Neural cell (in vitro differentiated cells): Measurements from ENCODE around the gene GSK3A. TPM values are rescaled to one million over a fixed set of nuclear protein-coding genes. Genes with fewer than 3 reads are reported as not detected.

Experiments used
- H2AFZ ChIP-seq: fragments of 200-600, 300-800 bp; sonication (generic), shearing (Covaris generic); 2 replicates; pipeline ENCODE4 v1.6.0; 2014; ENCODE audit warnings: low read depth, mild to moderate bottlenecking, antibody characterized with exemption, low read length, moderate library complexity
- H3F3A ChIP-seq: fragments of 200-600 bp; shearing (Covaris generic); 2 replicates; pipeline ENCODE4 v1.6.1; 2016; ENCODE audit warnings: mild to moderate bottlenecking, moderate library complexity, mixed read lengths, antibody characterized with exemption, low read length; ENCODE audit not compliant: insufficient read depth, poor library complexity, severe bottlenecking
- H3K27ac ChIP-seq: fragments of 200-600, 300-800 bp; sonication (generic), shearing (Covaris generic); 2 replicates; pipeline ENCODE4 v1.5.1; 2014; ENCODE audit warnings: mild to moderate bottlenecking, low read length, moderate library complexity
- H3K27me3 ChIP-seq: fragments of 300-800, 200-600 bp; sonication (generic), shearing (Covaris generic); 2 replicates; pipeline ENCODE4 v1.6.0; 2014; ENCODE audit warnings: mild to moderate bottlenecking, low read depth, low read length, moderate library complexity; ENCODE audit not compliant: insufficient read depth
- H3K36me3 ChIP-seq: fragments of 300-800, 200-600 bp; sonication (generic), shearing (Covaris generic); 2 replicates; pipeline ENCODE4 v1.5.1; 2014; ENCODE audit warnings: mild to moderate bottlenecking, antibody characterized with exemption, low read length, moderate library complexity; ENCODE audit not compliant: insufficient read depth
- H3K4me2 ChIP-seq: fragments of 300-800, 200-600 bp; sonication (generic), shearing (Covaris generic); 2 replicates; pipeline ENCODE4 v1.6.0; 2014; ENCODE audit warnings: mild to moderate bottlenecking, low read length
- H3K4me3 ChIP-seq: fragments of 300-800, 200-600 bp; sonication (generic), shearing (Covaris generic); 2 replicates; pipeline ENCODE4 v1.5.1; 2014; ENCODE audit warnings: mild to moderate bottlenecking, low read length, moderate library complexity
- H3K79me2 ChIP-seq: fragments of 200-600 bp; shearing (Covaris generic); replicated peaks from 2 replicates; pipeline ENCODE4 v1.6.0; 2014; ENCODE audit warnings: mild to moderate bottlenecking, low read length, moderate library complexity; ENCODE audit not compliant: insufficient read depth
- H3K9ac ChIP-seq: fragments of 300-800, 200-600 bp; sonication (generic), shearing (Covaris generic); 2 replicates; pipeline ENCODE4 v1.6.1; 2016; ENCODE audit warnings: mild to moderate bottlenecking, low read length, mixed read lengths
- H3K9me2 ChIP-seq: fragments of 200-600 bp; shearing (Covaris generic); 2 replicates; pipeline ENCODE4 v1.6.1; 2016; ENCODE audit warnings: mild to moderate bottlenecking, low read length, mixed read lengths; ENCODE audit not compliant: insufficient read depth
- H3K9me3 ChIP-seq: fragments of 200-600, 300-800 bp; sonication (generic), shearing (Covaris generic); 2 replicates; pipeline ENCODE4 v1.6.1; 2016; ENCODE audit warnings: mild to moderate bottlenecking, mixed run types, low read length, moderate library complexity, mixed read lengths
- H4K20me1 ChIP-seq: fragments of 200-600 bp; shearing (Covaris generic); 2 replicates; pipeline ENCODE4 v1.6.1; 2016; ENCODE audit warnings: mild to moderate bottlenecking, mixed run types; ENCODE audit not compliant: insufficient read depth
- EP300 ChIP-seq: fragments of 450-650 bp; conservative IDR thresholded peaks from 2 replicates; pipeline ENCODE4 v1.6.1; 2014; ENCODE audit warnings: antibody characterized with exemption, mild to moderate bottlenecking, moderate library complexity; ENCODE audit not compliant: poor library complexity, severe bottlenecking
- EZH2 ChIP-seq: fragments of 200-600, 300-800 bp; shearing (Covaris generic), sonication (generic); IDR thresholded peaks from 2 replicates; pipeline ENCODE4 v1.6.1; 2014; ENCODE audit warnings: antibody characterized with exemption, low read length, borderline replicate concordance, mild to moderate bottlenecking; ENCODE audit not compliant: insufficient read depth, poor library complexity, severe bottlenecking
- MXI1 ChIP-seq: fragments of 450-650 bp; conservative IDR thresholded peaks from 2 replicates; pipeline ENCODE4 v1.6.1; 2014; ENCODE audit warnings: antibody characterized with exemption, mild to moderate bottlenecking; ENCODE audit not compliant: poor library complexity, severe bottlenecking
- POLR2AphosphoS5 ChIP-seq: IDR thresholded peaks from 2 replicates; pipeline ENCODE4 v1.6.1; 2012
- RAD21 ChIP-seq: fragments of 450-650 bp; conservative IDR thresholded peaks from 2 replicates; pipeline ENCODE4 v1.6.1; 2014; ENCODE audit warnings: antibody characterized with exemption, mild to moderate bottlenecking, moderate library complexity
- REST ChIP-seq: IDR thresholded peaks from 2 replicates; pipeline ENCODE4 v1.6.1; 2012; ENCODE audit warnings: borderline replicate concordance
- SMC3 ChIP-seq: fragments of 450-650 bp; conservative IDR thresholded peaks from 2 replicates; pipeline ENCODE4 v1.6.1; 2014; ENCODE audit warnings: antibody characterized with exemption, mild to moderate bottlenecking, moderate library complexity; ENCODE audit not compliant: poor library complexity
- TAF1 ChIP-seq: IDR thresholded peaks from 2 replicates; pipeline ENCODE4 v1.6.1; 2012; ENCODE audit warnings: low read depth
- polyA plus RNA-seq: library from polyadenylated mRNA; depleted of rRNA; stranded (reverse); fragments of >200 nt; gene quantifications from 2 replicates; pipeline ENCODE4 v1.2.3, GENCODE V29; 2014
- TF ChIP-seq, protein P1 (sequence below): fragments of 450-650 bp; IDR thresholded peaks from 2 replicates; pipeline ENCODE4 v1.5.1; 2014; ENCODE audit warnings: antibody characterized with exemption, mild to moderate bottlenecking, moderate library complexity; ENCODE audit not compliant: poor library complexity, severe bottlenecking

The GSK3A gene
- polyA plus RNA-seq, 1 donor from 2014 or later: 25.2 TPM

- Histone ChIP-seq H3K36me3 (peaks cover 10% of the 10 kb centered on the region), H3F3A (no peaks in the 10 kb centered on the region), H3K9ac (no peak overlapping the region), H3K4me2 (no peak overlapping the region), H3K27me3 (no peaks in the 10 kb centered on the region), H3K4me3 (no peak overlapping the region), H2AFZ (no peak overlapping the region), H3K79me2 (no peaks in the 10 kb centered on the region), H3K9me2 (no peaks in the 10 kb centered on the region), H4K20me1 (no peaks in the 10 kb centered on the region), H3K9me3 (no peaks in the 10 kb centered on the region), H3K27ac (no peak overlapping the region)
- no peak for TF ChIP-seq RAD21
- no peak for TF ChIP-seq POLR2AphosphoS5
- TF ChIP-seq TAF1: no peak
- no peak for TF ChIP-seq SMC3
- TF ChIP-seq REST: no peak
- TF ChIP-seq MXI1: no peak
- TF ChIP-seq, protein P1, sequence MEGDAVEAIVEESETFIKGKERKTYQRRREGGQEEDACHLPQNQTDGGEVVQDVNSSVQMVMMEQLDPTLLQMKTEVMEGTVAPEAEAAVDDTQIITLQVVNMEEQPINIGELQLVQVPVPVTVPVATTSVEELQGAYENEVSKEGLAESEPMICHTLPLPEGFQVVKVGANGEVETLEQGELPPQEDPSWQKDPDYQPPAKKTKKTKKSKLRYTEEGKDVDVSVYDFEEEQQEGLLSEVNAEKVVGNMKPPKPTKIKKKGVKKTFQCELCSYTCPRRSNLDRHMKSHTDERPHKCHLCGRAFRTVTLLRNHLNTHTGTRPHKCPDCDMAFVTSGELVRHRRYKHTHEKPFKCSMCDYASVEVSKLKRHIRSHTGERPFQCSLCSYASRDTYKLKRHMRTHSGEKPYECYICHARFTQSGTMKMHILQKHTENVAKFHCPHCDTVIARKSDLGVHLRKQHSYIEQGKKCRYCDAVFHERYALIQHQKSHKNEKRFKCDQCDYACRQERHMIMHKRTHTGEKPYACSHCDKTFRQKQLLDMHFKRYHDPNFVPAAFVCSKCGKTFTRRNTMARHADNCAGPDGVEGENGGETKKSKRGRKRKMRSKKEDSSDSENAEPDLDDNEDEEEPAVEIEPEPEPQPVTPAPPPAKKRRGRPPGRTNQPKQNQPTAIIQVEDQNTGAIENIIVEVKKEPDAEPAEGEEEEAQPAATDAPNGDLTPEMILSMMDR: no peak
- TF ChIP-seq EZH2: no peak
- no peak for TF ChIP-seq EP300
Measured at GRCh38 chr19:42234364-42234763, 8.0 kb downstream of the GSK3A start.

GRCh38 chr19:42233678-42234292, 8.6 kb downstream of the GSK3A start:
- TF ChIP-seq EZH2 (no peak), TAF1 (no peak), POLR2AphosphoS5 (no peak), REST (no peak), MXI1 (no peak), SMC3 (no peak), EP300 (no peak), RAD21 (no peak)
- TF ChIP-seq, protein P1: no peak
- Histone ChIP-seq H3F3A (no peaks in the 10 kb centered on the region), H4K20me1 (no peaks in the 10 kb centered on the region), H2AFZ (no peak overlapping the region), H3K4me3 (no peak overlapping the region), H3K27ac (no peak overlapping the region), H3K27me3 (no peaks in the 10 kb centered on the region), H3K9me3 (no peaks in the 10 kb centered on the region), H3K79me2 (no peaks in the 10 kb centered on the region), H3K9ac (no peak overlapping the region), H3K4me2 (no peak overlapping the region), H3K9me2 (no peaks in the 10 kb centered on the region), H3K36me3 (peaks cover 10% of the 10 kb centered on the region)
